Measurements from ENCODE around the gene NOL8.
A peak's percentile ranks its signal among the peaks of the same experiment; 100 is the strongest.

NOL8 gene
- total RNA-seq: 16.8 to 61.1 (median 43.6) reads per million in 17 experiments

DNA sequence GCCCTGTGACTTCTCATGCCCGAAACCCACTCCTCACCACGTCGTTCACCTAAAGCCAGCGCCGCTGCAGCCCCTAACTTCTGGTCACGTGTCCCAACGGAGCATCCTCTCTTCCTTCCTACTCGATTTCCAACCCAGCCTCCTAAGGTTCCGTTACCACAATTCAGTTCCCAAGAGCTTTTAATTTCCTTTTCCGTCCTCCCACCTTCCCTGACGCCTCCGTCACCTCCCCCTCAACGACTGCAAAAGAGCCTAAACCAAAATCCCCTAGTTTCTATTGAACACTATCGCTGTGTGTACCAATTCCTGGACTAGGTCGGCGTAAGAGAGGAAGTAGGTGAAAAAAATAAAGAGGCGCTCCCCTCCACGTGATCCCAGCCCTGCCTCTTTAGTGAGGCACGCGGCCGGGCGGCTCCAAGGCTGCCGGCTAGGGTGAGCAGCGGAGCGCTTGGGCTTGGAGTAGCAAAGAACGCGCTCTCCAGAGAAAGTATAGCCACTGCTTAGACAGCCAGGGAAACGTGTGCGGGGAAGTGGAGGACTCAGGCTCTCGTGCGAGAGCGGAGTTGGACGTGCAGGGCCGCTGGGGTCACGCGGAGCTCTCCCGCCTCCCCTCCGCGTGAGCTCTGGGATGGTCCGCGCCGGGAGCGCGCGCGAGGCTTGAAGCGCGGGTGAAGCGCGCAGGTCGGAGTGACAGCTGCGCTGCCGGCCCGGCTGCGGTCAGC lies at the start of gene NOL8, which contains the start of gene CENPP:
Gene NOL8, minus strand, starts transcription at position 82 of the 722 bp plus-strand sequence. CDS start 1,189 bp downstream, outside the sequence.
Gene CENPP, plus strand, starts transcription at position 685 of the 722 bp plus-strand sequence.
- DNase-seq: peak; percentile 92 to 96 (median 96)

DNA sequence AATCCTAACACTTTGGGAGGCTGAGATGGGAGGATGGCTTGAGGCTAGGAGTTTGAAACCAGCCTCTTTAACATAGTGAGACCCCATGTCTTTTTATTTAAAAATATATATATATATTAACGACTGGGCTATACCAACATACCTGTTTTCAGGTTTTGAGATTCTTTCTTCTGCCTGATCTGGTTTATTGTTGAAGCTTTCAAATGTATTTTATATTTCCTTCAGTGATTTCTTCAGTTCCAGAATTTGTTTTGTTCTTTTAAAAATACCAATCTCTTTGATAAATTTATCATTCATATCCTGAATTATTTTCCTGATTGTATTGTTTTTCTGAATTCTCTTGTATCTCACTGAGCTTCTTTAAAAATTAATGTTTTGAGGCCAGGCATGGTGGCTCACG lies 48.0 kb upstream of the NOL8 start:
- DNase-seq: no peak

DNA sequence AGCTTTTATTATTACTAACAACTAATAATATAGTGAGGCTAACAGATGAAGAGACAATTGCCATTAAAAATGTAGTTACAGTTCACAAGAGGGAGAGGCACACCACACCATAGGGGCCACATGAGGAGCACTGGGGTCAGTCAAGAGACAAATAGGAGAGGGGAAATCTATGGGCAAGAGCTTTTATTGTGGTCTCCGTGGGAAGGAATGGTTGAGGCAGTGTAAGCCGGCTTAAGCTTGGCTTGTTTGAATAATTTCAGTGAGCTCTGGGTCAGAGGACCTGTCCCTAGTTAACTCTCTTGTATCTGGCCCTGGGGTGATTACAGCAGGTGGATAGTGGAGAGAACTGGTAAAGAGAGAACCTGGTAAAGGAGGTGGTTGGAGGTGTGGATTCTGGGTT lies 43.9 kb upstream of the NOL8 start:
- no peak for DNase-seq

DNA sequence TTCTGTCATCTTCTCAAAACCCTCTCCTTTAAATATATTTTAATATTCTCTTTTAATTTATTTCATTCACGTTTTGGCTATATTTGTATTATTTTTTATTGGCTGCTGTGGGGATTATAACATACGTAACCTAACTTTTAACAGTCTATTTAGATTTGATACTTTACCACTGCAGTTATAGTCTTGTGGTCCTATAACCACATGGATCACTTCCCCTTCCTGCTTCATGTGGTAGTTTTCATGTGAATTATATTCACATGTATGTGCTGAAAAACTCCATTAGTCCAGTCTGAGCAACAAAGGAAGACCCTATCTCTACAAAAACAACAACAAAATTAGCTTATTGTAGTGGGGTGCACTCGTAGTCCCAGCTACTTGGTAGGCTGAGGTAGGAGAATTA lies 34.9 kb upstream of the NOL8 start:
- DNase-seq: peak in 3 of 4 experiments; percentile 19 to 60 (median 56)

DNA sequence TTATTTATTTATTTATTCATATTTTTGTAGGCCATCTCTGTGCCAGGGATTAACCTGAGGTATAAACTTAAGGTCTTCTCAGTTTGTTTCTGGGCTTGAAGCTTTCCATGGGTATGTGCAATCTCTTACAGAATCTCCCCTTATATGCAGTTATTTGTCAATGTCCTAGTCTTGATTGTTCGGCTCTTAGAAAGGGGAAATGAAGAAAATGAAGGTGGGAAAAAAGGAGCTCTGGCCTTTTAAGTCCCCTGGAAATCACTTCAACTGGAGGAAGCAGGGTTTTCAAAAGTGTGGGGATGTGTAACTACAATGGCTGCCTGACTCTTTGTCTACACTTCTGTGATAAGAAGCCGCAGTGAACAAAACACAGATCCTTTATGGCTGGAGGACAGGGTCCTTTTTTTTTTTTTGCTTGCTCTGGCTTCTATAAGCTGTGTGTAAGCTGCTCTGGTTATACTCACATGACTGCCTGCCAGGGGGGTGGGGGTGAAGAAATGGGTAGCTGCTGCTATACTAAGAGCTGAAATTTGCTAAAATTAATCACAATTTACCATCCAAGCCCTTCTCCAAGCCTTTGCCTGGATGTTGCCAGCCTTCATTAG lies 34.3 kb upstream of the NOL8 start:
- peak; percentile 36 to 66 (median 60) for DNase-seq

DNA sequence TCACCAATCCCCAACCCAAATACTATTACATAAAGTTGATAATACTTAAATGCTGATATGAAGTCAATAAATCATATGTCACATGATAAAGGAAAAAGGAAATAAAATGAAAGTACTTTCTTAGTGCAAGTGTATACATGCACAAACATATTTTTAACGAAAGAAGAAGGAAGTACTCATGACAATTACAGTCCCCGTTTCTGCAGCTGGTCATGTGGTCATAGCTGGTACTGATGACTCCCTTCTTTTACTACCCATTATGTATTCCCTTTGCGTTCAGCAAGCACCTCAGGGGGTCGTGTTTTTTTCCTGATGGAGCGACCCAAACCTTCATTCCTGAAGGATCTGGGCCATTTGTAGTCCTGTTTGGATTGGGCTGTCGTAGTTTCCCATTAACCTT lies 27.9 kb upstream of the NOL8 start:
- peak; percentile 60 to 81 (median 73) for DNase-seq

DNA sequence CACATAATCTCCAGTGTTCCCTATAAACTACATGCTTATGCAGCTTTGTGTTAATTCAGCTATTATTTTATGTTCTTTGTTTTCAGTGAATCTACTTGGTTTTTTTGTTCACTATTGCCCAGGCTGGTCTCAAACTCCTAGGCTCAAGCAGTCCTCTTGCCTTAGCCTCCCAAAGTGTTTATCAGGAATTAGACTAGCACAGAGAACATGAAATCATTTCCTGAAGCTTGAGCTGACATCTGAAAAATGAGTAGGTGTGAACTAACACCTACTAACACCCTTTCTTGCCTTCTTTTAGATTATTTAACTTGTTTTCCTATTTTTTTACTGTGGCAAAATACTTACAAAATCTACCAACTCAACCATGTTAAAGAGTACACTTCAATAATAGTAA lies 25.6 kb upstream of the NOL8 start:
- DNase-seq: peak in 1 of 4 experiments; percentile 30

DNA sequence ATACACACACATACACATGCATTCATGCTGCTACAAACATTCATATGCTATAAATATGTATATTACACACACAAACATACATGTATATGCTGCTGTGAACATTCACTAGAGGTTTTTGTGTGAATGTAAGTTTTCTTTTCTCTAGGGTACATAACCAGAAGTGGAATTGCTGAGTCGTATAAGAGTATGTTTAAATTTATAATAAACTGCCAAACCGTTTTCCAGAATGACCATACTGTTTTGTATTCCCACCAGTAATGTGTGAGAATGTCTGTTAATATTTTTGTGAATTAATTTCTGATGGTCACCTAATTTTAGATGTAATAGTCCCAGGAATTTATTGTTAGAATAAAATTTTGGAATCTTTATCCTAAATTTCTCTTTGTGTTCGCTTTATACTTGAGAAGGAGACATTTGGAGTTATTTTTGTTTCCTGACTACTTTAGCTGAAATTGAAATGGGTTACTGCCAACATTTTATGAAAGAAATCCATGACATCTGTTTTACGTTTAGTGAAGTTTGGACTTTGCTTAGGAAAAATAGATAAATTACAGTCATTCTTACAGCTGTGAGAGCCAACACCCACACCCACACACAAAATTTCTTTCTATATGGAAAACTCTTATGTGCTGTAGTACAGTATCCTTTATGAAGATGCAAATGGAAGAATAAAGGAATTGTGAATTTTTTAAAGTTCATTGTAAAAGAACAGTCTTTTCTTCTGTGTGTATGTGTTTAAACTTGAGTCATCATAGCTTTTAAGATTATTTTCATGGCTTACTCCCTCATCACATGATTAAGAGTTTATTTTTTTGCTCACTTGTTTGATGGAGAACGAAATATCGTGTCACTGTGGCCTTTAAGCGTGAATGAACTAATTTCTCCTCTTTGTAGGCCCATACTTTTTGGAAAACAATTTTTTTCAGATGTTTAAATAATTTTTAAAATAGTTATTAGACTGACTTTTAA lies 24.9 kb upstream of the NOL8 start:
- DNase-seq: no peak

DNA sequence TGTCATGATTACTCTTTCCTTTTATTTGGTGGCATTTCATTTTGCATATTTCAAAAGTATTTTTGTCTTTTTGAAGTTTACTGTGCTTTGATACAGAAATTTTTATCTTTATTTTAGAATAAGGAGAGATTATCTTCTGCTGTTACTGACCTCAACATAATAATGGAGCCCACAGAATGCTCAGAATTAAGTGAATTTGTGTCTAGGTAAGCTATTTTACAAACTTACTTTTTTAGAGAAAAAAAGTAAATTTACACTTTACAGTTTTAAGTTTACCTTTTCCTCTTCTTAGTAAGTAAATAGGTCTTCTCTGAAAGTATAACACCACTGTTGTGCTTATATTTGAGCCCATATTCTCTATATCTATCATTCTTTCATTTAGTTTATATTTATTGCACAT lies 20.4 kb upstream of the NOL8 start:
- no peak for DNase-seq

DNA sequence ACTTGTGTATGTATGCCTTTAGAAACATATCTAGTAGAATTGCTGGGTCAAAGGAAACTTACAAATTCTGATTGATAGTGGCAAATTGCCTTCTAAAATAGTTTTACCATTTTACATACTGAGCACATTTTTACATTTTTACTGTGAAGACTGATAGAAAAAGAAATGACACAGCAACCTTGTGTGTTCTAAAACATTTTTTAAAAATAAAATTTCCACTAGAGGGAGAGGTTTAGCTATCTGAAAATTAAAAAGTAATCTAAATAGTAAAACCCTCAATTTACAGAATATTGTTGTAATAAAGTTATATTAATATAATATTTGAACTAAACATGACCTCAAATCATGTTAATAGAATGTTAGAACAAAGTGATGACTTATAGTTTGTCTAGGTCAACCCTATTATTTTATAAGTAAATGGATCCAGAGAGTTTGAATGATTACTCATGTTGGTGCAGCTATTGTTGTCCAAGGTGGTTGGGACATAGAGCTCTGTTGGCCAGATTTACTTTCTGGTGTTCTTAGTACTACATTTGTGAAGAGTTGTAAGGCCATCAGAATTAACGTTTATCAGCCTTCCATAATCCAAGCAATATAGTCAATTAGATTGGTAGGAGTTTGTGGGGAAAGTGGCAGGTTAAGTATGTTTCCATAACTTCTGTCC lies 17.8 kb upstream of the NOL8 start:
- DNase-seq: peak in 2 of 4 experiments; percentile 11 to 47

DNA sequence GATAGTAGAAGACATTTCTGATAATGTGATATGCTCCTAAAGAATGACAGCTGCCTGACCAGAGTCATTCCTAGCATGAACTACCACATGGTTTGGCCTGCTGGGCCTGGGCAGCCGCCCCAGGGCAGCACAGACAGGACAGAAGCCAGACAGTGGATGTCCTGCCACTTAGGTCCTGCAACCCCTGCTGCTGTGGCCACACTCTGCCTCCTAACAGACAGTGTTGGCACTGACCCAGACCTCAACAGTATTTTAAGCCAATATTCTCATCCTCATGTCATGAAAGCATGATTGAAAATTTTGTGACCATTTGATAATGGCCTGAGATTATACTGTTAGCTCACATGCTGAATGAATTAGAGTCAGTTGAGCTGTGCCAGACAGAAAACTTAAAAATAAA lies 16.4 kb upstream of the NOL8 start:
- no peak for DNase-seq

DNA sequence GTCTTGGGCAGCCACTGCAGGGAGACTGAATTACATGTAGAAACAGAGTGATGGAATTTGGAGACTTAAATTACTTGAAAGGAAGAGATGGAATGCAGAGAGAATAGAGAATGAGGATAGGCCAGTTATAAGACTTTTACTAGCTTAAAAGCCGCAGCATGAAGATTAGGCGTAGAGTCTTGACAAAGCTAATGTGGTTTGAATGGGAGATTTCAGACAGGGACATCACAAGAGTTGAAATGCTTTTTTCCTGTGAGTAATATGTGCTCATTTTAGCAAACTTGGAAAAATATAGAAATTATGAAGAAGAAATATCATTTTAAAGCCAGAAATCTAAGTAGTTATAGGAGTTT lies 8.1 kb upstream of the NOL8 start:
- DNase-seq: no peak

DNA sequence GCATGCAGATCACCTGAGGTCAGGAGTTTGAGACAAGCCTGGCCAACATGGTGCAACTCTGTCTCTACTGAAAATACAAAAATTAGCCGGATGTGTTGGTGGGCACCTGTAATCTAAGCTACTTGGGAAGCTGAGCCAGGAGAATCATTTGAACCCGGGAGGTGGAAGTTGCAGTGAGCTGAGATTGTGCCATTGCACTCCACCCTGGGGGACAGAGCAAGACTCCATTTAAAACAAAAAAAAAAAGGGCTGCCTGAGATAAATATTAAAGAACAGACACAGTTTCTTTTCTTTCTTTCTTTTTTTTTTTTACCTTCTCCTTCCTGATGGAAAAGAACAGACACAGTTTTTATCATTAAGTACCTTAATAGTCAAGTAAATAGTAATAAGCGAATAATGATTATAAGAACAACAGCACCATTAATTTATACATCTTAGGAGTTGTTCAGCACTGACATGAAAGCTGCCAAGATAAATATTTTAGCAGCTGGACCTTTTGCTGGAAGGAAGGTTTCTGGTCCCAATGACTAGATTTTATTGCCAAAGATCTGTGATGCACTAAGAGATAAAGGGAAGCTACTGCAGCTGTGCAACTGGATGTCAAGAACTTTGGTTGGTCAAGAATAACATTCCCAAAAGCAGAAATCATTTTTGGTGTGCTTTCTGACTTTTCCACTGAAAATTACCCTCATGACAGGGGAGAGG lies 7.6 kb upstream of the NOL8 start:
- DNase-seq: no peak

DNA sequence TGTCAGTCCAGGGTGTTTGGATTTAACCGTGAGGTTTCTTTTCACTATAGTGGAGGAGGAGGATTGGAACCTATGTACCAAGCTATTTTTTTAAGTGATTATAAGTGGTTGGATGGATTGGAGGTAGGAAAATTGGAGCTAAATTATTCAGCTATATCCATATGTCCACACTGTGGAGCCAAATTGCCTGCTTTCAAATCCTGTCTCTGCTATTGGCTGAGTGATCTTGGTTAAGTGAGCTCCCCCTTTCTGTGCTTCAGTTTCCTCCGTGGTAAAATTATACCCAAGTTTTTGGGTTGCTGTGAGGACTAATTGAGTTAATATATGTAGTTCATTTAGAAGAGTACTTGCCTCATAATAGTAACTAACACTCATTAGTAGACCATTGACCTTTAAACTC lies 3.1 kb upstream of the NOL8 start:
- DNase-seq: peak; percentile 5 to 42 (median 22)

DNA sequence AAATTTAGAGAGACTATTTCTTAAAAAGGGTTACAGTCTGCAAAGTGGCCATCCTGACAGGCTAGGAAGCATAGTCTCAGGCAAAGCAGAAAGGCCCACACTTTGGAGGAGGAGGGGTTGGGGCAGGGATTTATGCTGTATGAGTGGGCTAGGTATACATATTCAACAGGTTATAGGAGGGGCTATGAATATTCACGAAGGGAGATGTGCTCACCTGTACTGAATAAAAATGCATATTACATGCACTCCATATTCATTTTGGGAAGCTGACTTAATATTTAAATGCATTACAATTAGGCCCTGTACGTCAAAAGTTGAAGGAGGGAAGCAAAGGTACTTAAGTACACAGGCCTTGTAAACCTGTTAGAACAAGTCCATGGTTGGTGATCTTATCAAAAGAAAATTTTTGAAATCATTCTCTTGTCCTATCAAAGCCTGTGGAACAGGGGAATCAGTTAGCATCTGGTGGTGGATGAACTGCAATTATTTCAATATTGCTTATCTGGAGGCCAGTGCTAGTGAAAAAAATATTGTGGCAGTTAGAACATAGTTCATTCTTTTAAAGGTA lies 2.2 kb upstream of the NOL8 start:
- no peak for DNase-seq

DNA sequence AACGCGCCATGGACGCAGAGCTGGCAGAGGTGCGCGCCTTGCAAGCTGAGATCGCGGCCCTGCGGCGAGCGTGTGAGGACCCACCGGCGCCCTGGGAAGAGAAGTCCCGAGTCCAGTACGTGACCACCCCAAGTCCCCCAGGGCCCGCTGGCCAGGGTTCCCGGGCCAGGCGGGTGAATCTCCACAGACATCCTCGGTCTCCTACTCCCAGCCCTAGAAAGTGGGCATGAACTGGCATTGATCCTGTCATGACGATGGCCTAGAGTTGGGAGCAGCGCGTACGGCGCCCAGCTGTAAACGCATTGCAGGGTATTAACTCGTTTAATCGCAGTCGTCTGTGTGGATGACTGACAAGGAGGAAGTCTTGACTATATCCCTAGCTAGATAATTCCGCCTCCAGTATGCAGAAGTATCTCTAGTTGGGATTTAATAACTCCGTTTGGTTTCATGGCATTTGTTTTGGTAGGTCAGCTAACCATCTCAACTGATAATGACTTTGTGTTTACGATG lies 896 bp upstream of the NOL8 start:
- DNase-seq: peak; percentile 46 to 70 (median 58)

DNA sequence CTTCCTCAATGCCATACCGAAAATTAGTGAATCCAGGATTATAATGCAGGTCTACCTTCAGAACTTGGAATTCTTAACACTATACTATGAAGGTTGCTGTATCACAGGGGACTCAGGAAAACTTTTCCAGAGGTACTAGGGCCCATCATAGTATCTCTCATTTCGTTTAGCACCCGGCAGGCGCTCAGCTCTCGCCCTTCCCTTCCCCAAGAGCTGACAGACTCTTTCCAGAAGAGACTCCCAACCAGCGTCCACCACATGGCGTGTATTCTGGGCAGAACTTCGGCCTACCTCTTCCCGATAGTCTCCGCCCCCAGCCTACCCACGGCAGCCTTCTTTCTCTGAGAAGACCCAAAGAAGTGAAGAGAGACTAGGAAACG lies 271 bp downstream of the NOL8 start:
- no peak for DNase-seq

DNA sequence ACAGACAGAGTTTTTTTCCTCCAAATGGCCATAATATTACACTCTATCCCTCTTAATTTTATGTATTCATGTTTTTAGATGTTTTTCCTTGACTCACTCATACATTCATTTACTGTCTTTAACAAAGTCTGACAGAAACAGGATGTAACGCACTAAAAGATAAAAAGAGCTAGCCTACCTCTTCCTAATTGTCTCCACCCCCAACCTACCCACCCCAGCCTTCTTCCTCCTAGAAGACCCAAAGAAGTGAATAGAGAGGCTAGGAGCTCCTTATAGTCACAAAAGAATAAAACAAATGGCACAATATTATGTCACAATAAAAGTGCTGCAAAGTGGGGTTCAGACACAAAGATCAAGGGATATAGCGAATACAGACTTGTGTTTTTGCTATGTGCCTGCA lies 719 bp downstream of the NOL8 start:
- DNase-seq: peak; percentile 5 to 28 (median 18)

DNA sequence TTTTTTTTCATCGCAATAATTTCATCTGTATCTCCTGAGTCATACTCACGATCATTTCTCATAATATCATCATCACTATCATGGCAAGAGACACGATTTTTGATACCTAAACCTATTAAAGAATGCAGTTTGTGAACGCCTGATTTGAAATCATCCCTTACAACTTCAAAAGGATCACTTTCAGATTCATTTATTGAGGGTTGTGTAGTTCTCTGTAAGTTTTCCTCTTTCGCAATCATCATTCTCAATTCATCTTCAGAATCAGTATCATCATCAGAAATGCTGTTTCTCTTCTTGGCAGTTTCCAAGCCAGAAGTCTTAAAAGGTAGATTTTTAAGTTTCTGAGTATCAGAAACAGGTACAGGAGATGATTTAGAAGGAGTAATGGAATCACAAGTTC lies 9.7 kb downstream of the NOL8 start:
- DNase-seq: no peak

DNA sequence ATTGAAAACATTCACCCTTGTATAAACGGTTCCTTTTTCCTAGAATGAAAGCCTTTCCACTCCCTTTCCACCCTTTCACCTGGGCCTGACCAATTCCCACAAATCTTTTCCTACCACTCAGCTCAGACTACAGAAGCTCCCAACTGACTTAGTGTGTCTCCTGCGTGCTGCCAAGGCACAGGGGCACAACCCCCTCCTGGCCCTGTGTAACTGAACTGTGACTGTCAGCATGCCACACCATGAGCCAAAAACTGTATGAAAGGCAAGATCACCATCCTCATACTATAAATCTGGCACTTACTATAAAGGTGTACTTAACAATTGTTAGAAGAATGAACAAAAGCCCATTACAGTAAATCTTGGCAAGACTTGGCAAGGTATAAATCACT lies 11.5 kb downstream of the NOL8 start:
- no peak for DNase-seq

DNA sequence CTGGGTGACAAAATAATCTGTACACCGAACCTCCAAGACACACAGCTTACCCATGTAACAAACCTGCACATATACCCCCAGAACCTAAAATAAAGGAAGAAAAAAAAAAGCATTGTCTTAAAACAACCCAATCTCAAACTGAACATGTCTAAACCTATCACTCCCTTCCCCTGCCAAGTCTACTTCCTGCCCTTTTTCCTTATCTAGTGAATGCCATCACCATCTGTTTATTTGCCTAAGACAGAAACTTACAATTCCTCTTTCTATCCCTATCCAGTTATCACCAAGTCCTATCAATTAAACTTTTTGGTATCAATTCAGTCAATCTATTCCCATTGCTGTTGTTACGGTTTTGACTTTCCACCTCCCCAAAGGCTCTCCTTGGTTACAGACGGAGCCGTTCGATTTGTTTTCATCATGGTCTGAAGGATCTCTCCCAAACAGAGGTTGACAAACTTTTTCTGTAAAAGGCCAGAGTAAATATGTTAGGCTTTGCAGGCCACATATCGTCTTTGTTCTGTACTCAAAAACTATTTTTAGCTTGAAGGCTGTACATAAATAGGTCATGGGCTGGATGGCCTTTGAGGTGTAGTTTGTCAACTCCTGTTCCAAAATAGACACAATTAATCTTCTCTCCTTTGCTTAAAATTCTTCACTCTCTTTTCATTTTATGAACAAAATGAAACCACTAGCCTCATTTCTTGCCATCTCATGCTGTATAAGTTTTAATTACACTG lies 12.1 kb downstream of the NOL8 start:
- no peak for DNase-seq

All from suppressor macrophage (primary cell).